Caco-2 (cell line): Measurements from ENCODE around the gene DRC1. TPM values are rescaled to one million over a fixed set of nuclear protein-coding genes. Genes with fewer than 3 reads are reported as not detected.

Source experiments
- BruUV-seq: library from RNA; stranded (reverse); fragments of 400-500 nt; replicated peaks from 2 replicates; lab custom pipeline; 2021; lab: Mats Ljungman, UMichigan
- CTCF ChIA-PET: fragments of 300-600 bp; sonication (Branson Sonifier 250); formaldehyde crosslinking; loops from one replicate; lab custom pipeline; 2022; ENCODE audit warnings: antibody characterized with exemption; lab: Charles Lee
- POLR2A ChIA-PET: fragments of 300-600 bp; sonication (Branson Sonifier 250); formaldehyde crosslinking; loops from one replicate; lab custom pipeline; 2022; ENCODE audit warnings: antibody characterized with exemption; lab: Charles Lee
- DNase-seq, 2 experiments: peaks; one replicate each; pipeline versions ENCODE4 v3.0.0 to v3.0.0-alpha.2; 2020 to 2022
- H3K27me3 ChIP-seq: replicated peaks from 2 replicates; pipeline ENCODE4 v1.6.0; 2011; ENCODE audit warnings: low read length; ENCODE audit not compliant: control insufficient read depth, insufficient read depth
- H3K36me3 ChIP-seq: 2 replicates; pipeline ENCODE4 v1.5.1; 2011; ENCODE audit warnings: low read length; ENCODE audit not compliant: control insufficient read depth, insufficient read depth
- H3K4me1 ChIP-seq: fragments of 250-450 bp; sonication (Bioruptor Pico); 2 replicates; pipeline ENCODE4 v1.5.1; 2020; ENCODE audit warnings: mild to moderate bottlenecking
- H3K4me3 ChIP-seq: 2 replicates; pipeline ENCODE4 v1.5.1; 2011; ENCODE audit warnings: low read depth, mild to moderate bottlenecking, control low read depth, low read length
- H3K9me3 ChIP-seq: fragments of 250-450 bp; sonication (Bioruptor Pico); 2 replicates; pipeline ENCODE4 v1.5.1; 2020; ENCODE audit warnings: mild to moderate bottlenecking, moderate library complexity
- H3K27ac Mint-ChIP-seq: one replicate; pipeline ENCODE4 v1.8.0; 2022; ENCODE audit warnings: mixed read lengths; ENCODE audit not compliant: unreplicated experiment
- H3K27me3 Mint-ChIP-seq: one replicate; pipeline ENCODE4 v1.8.0; 2022; ENCODE audit warnings: mixed read lengths; ENCODE audit not compliant: insufficient read depth, unreplicated experiment
- H3K36me3 Mint-ChIP-seq: one replicate; pipeline ENCODE4 v1.8.0; 2022; ENCODE audit warnings: mild to moderate bottlenecking, mixed read lengths; ENCODE audit not compliant: insufficient read depth, unreplicated experiment
- H3K4me1 Mint-ChIP-seq: one replicate; pipeline ENCODE4 v1.8.0; 2022; ENCODE audit warnings: low read depth, mixed read lengths; ENCODE audit not compliant: unreplicated experiment
- H3K4me3 Mint-ChIP-seq: one replicate; pipeline ENCODE4 v1.8.0; 2022; ENCODE audit warnings: mild to moderate bottlenecking, moderate library complexity, mixed read lengths; ENCODE audit not compliant: unreplicated experiment
- H3K9me3 Mint-ChIP-seq: one replicate; pipeline ENCODE4 v1.8.0; 2022; ENCODE audit warnings: mixed read lengths; ENCODE audit not compliant: unreplicated experiment
- CTCF ChIP-seq, 2 experiments: fragments of 200-600 bp in 1 of 2; IDR thresholded peaks; 1 replicate in 1 of 2; 2 replicates in 1 of 2; pipeline versions ENCODE4 v1.5.1 to v1.8.0; 2011 to 2022; ENCODE audit warnings: antibody characterized with exemption in 1 of 2, control low read depth in 1 of 2, inconsistent platforms in 1 of 2, low read depth in 1 of 2, low read length in 1 of 2, mild to moderate bottlenecking in 1 of 2, moderate library complexity in 1 of 2; ENCODE audit not compliant: insufficient read depth in 1 of 2, severe bottlenecking in 1 of 2, unreplicated experiment in 1 of 2
- intact Hi-C: fragments of 100-400 bp; cut with micrococcal nuclease; formaldehyde crosslinking; loops from one replicate; pipeline ENCODE4 v1.10.0; 2022; ENCODE audit not compliant: unreplicated experiment
- total RNA-seq: library from RNA; stranded (reverse); gene quantifications from 2 replicates; pipeline ENCODE4 v1.2.3, GENCODE V29; 2022

The DRC1 gene
- total RNA-seq, 1 experiment from 2014 or later: 1.1 TPM

- POLR2A ChIA-PET: no interaction called here
- CTCF ChIA-PET: no interaction called here
Observed at GRCh38 chr2:26477126-26477910, 75.6 kb downstream of the DRC1 start.

GRCh38 chr2:26477911-26478253, 76.2 kb downstream of the DRC1 start, which contains the start of gene OTOF:
TSS of gene OTOF (minus strand) at chr2:26478124.
- H3K27ac Mint-ChIP-seq: no peak within 1 kb of the TSS
- BruUV-seq: no TSS peak
- H3K36me3 Mint-ChIP-seq: no peaks in the 10 kb centered on the region
- H3K36me3 ChIP-seq: no peaks in the 10 kb centered on the region
- no peak for DNase-seq
- H3K4me1 Mint-ChIP-seq: no peaks in the 10 kb centered on the region
- no peak within 1 kb of the TSS for H3K4me3 Mint-ChIP-seq
- H3K27me3 Mint-ChIP-seq: no peaks in the 10 kb centered on the region
- H3K4me3 ChIP-seq: no peak within 1 kb of the TSS
- no peaks in the 10 kb centered on the region for H3K27me3 ChIP-seq
- ChIA-PET CTCF (no interaction called here), POLR2A (no interaction called here)
- H3K9me3 ChIP-seq: no peaks in the 10 kb centered on the region
- H3K9me3 Mint-ChIP-seq: no peaks in the 10 kb centered on the region
- TF ChIP-seq CTCF (IDR thresholded peaks at IDR 0.05; ENCODE audit: insufficient read depth in 1 of 2, low read depth in 1 of 2, low read length in 1 of 2, severe bottlenecking in 1 of 2, unreplicated experiment in 1 of 2): no peak
- intact Hi-C loops: no loop called here
- peaks cover 11% of the 10 kb centered on the region for H3K4me1 ChIP-seq

More at GRCh38 chr2:26477126-26477910, 75.6 kb downstream of the DRC1 start:
- H3K9me3 ChIP-seq: no peaks in the 10 kb centered on the region
- Mint-ChIP-seq H3K4me1 (no peaks in the 10 kb centered on the region), H3K9me3 (no peaks in the 10 kb centered on the region), H3K27me3 (no peaks in the 10 kb centered on the region), H3K36me3 (no peaks in the 10 kb centered on the region), H3K27ac (no peak overlapping the region), H3K4me3 (no peak overlapping the region)
- peaks cover 11% of the 10 kb centered on the region for H3K4me1 ChIP-seq
- H3K4me3 ChIP-seq: no peak overlapping the region
- no peak for DNase-seq
- intact Hi-C loops: no loop called here
- no peaks in the 10 kb centered on the region for H3K27me3 ChIP-seq
- no TSS peak for BruUV-seq
- no peak for TF ChIP-seq CTCF (IDR thresholded peaks at IDR 0.05; ENCODE audit: insufficient read depth in 1 of 2, low read depth in 1 of 2, low read length in 1 of 2, severe bottlenecking in 1 of 2, unreplicated experiment in 1 of 2)
- H3K36me3 ChIP-seq: no peaks in the 10 kb centered on the region

- no peaks in the 10 kb centered on the region for H3K36me3 Mint-ChIP-seq
- H3K27me3 ChIP-seq: no peaks in the 10 kb centered on the region
- no peaks in the 10 kb centered on the region for H3K9me3 Mint-ChIP-seq
- intact Hi-C loops: no loop called here
- no peaks in the 10 kb centered on the region for H3K27me3 Mint-ChIP-seq
- TF ChIP-seq CTCF (IDR thresholded peaks at IDR 0.05; ENCODE audit: insufficient read depth in 1 of 2, low read depth in 1 of 2, low read length in 1 of 2, severe bottlenecking in 1 of 2, unreplicated experiment in 1 of 2): no peak
- peaks cover 11% of the 10 kb centered on the region for H3K4me1 ChIP-seq
- POLR2A ChIA-PET: no interaction called here
- no peak for DNase-seq
- H3K4me3 ChIP-seq: no peak overlapping the region
- BruUV-seq: no TSS peak
- no peak overlapping the region for H3K4me3 Mint-ChIP-seq
- H3K27ac Mint-ChIP-seq: no peak overlapping the region
- H3K36me3 ChIP-seq: no peaks in the 10 kb centered on the region
- CTCF ChIA-PET: no interaction called here
- no peaks in the 10 kb centered on the region for H3K9me3 ChIP-seq
- H3K4me1 Mint-ChIP-seq: no peaks in the 10 kb centered on the region
Observed at GRCh38 chr2:26478366-26478765, 76.6 kb downstream of the DRC1 start.
